ENCODE data around the gene ADAMTS13. TPM values are rescaled to one million over a fixed set of nuclear protein-coding genes. Genes with fewer than 3 reads are reported as not detected.
"Not testable (repeated sequence)": the region's sequence is repeated elsewhere in the genome, so short reads cannot be mapped to it uniquely, and the experiment has no call there.

Gene ADAMTS13
- total and polyA plus RNA-seq, 8 donors: 1.5 to 18.9 (median 3.1) TPM

DNA sequence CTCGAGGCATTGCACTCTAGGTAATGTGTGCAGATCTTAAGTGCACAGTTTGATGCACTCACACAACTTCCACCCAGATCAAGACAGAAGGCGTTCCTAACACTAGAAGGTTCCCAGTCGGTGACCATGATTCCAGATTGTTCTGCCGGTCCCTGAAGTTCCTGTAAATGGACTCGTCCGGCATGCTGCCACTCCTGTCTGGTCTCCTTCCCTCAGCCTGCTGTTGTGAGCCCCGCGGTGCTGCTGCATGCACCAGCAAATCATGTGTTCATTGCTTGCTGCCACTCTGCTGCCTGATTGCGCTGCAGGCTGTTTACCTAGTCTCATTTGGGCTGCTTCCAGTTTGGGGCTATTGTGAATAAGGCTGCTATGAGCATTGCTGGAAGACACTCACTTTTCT is 34.5 kb upstream of the ADAMTS13 start:
- H3K36me3 ChIP-seq: no peaks in the 10 kb centered on the region
- FAIRE-seq (no peak), ATAC-seq (no peak), DNase-seq (no peak)
- H3K9me3 ChIP-seq: no peaks in the 10 kb centered on the region
- TF ChIP-seq, protein P1, sequence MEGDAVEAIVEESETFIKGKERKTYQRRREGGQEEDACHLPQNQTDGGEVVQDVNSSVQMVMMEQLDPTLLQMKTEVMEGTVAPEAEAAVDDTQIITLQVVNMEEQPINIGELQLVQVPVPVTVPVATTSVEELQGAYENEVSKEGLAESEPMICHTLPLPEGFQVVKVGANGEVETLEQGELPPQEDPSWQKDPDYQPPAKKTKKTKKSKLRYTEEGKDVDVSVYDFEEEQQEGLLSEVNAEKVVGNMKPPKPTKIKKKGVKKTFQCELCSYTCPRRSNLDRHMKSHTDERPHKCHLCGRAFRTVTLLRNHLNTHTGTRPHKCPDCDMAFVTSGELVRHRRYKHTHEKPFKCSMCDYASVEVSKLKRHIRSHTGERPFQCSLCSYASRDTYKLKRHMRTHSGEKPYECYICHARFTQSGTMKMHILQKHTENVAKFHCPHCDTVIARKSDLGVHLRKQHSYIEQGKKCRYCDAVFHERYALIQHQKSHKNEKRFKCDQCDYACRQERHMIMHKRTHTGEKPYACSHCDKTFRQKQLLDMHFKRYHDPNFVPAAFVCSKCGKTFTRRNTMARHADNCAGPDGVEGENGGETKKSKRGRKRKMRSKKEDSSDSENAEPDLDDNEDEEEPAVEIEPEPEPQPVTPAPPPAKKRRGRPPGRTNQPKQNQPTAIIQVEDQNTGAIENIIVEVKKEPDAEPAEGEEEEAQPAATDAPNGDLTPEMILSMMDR (IDR thresholded peaks at IDR 0.05): no peak
- no peak overlapping the region for H3K4me3 ChIP-seq
- H3K4me1 ChIP-seq: no peaks in the 10 kb centered on the region
- 72 to 77% methylated on average over 9 of the region's 9 CpGs for WGBS, 2 donors
- intact Hi-C loops (cut with DNase I): no loop called here
- H3K27ac ChIP-seq: no peak overlapping the region
- H3K27me3 ChIP-seq: no peaks in the 10 kb centered on the region

DNA sequence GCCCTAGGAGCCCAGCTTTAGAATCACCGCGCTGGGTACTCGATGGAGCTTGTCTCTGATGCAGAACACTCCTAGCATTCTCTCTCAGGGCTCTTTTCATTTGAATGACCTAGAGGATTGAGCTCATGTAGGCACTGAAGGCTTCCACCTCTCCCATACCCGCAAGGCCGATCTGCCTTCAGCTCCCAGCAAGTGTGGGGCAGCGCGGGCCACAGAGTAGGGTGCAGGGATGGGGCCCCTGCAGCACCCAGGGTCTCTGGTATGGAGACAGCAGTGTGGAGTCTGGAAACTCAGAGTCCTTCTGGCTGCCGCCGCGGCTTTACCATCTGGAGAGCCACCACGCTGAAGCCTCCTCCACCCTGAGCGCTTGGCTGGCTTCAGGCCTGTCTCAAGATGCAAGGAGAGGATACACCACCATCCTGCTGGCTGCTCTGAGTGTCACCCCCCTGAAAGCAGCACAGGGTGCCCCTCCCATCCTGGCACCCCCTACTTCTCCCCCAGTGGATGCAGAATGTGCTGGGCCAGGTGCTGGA is 33.1 kb upstream of the ADAMTS13 start:
- WGBS, 2 donors: 95 to 97% methylated on average over 12 of the region's 12 CpGs
- H3K27ac ChIP-seq: no peak overlapping the region
- H3K9me3 ChIP-seq: no peaks in the 10 kb centered on the region
- no peaks in the 10 kb centered on the region for H3K36me3 ChIP-seq
- DNase-seq: no peak
- H3K4me3 ChIP-seq: no peak overlapping the region
- no peak for ATAC-seq
- no peaks in the 10 kb centered on the region for H3K4me1 ChIP-seq
- no peaks in the 10 kb centered on the region for H3K27me3 ChIP-seq
- TF ChIP-seq, protein P1 (IDR thresholded peaks at IDR 0.05): no peak
- intact Hi-C loops (cut with DNase I): no loop called here
- FAIRE-seq: no peak

DNA sequence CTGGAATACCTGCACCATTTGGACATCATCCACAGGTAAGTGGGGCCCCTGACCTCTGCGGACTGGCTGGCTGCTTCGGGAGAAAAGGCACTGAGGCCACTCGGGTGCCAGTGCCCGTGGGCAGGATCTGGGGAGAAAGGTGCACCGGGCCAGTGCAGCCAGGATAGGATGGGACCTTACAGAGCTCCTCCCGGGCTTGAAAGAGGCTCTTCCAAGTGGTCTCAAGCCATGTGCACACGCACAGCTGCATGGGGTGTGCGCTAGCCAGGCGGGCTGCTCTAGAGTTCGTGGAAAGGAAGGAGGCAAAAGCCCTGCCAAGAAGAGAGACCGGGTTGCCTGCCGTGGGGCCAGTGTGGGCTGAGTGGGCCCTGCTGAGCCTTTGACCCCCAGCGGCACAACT is 32.6 kb upstream of the ADAMTS13 start:
- DNase-seq: no peak
- 79 to 84% methylated on average over 13 of the region's 13 CpGs for WGBS, 2 donors
- no peak overlapping the region for H3K4me3 ChIP-seq
- FAIRE-seq: no peak
- ATAC-seq: no peak
- no peaks in the 10 kb centered on the region for H3K27me3 ChIP-seq
- intact Hi-C loops (cut with DNase I): no loop called here
- no peaks in the 10 kb centered on the region for H3K36me3 ChIP-seq
- TF ChIP-seq, protein P1 (IDR thresholded peaks at IDR 0.05): no peak
- no peaks in the 10 kb centered on the region for H3K4me1 ChIP-seq
- H3K27ac ChIP-seq: no peak overlapping the region
- H3K9me3 ChIP-seq: no peaks in the 10 kb centered on the region

DNA sequence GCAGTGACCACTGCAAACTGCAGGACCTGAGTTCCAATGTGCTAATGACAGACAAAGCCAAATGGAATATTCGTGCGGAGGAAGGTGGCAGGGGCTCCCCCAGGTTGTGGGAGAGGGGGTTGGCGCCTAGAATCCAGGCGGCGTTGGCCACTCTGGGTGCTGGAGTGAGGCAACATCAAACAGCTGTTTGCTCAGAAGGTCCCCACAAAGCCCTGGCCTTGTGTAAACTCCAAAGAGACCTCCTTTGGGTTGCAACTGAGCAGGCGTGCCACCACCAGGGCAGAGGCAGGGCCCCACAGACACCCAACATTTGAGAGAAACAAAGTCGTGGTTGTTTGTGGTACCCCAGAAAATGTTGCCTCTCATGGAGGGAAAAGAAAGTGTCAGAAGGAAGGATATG is 31.5 kb upstream of the ADAMTS13 start:
- H3K9me3 ChIP-seq: no peaks in the 10 kb centered on the region
- H3K27me3 ChIP-seq: no peaks in the 10 kb centered on the region
- H3K4me1 ChIP-seq: no peaks in the 10 kb centered on the region
- FAIRE-seq: no peak
- no peak overlapping the region for H3K4me3 ChIP-seq
- TF ChIP-seq, protein P1 (IDR thresholded peaks at IDR 0.05): no peak
- intact Hi-C loops (cut with DNase I): no loop called here
- H3K36me3 ChIP-seq: no peaks in the 10 kb centered on the region
- no peak for ATAC-seq
- 64 to 67% methylated on average over 7 of the region's 7 CpGs for WGBS, 2 donors
- H3K27ac ChIP-seq: no peak overlapping the region
- no peak for DNase-seq

DNA sequence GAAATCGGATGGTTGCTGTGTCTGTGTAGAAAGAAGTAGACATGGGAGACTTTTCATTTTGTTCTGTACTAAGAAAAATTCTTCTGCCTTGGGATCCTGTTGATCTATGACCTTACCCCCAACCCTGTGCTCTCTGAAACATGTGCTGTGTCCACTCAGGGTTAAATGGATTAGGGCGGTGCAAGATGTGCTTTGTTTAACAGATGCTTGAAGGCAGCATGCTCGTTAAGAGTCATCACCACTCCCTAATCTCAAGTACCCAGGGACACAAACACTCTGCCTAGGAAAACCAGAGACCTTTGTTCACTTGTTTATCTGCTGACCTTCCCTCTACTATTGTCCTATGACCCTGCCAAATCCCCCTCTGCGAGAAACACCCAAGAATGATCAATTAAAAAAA is 30.7 kb upstream of the ADAMTS13 start:
- WGBS, 2 donors: 22 to 53% methylated on average over 2 to 3 of the region's 4 CpGs
- H3K36me3 ChIP-seq; H3K27ac ChIP-seq; FAIRE-seq; DNase-seq; H3K9me3 ChIP-seq; intact Hi-C loops (cut with DNase I); H3K27me3 ChIP-seq; ATAC-seq; H3K4me1 ChIP-seq; H3K4me3 ChIP-seq: not testable (repeated sequence)

DNA sequence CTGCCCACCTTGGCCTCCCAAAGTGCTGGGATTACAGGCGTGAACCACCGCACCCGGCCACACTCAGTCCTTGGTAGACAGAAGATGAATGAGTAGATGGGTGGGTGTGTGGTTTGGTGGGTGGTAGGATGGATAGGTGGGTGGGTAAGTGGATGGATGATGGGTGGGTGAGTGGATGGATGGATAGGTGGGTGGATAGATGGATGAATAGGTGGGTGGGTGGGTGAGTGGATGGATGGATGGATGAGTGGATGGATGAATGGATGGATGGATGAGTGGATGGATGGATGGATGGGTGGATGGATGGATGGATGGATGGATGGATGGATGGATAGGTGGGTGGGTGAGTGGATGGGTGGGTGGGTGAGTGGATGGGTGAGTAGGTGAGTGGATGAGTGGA is 29.9 kb upstream of the ADAMTS13 start:
- H3K27me3 ChIP-seq; FAIRE-seq; H3K9me3 ChIP-seq; H3K27ac ChIP-seq; ATAC-seq; H3K4me1 ChIP-seq; H3K36me3 ChIP-seq; intact Hi-C loops (cut with DNase I); H3K4me3 ChIP-seq; DNase-seq: not testable (repeated sequence)
- 85 to 91% methylated on average over 3 of the region's 3 CpGs for WGBS, 2 donors

Measured in pancreas (tissue), 10 donors.